GM19025 (cell line): ENCODE results near the gene SORCS3.

Experiments
- ATAC-seq: cut with Tn5 transposase; IDR thresholded peaks from one replicate; pipeline ENCODE4 v1.9.1; 2021; ENCODE audit warnings: mild to moderate bottlenecking, low read depth, moderate library complexity; ENCODE audit not compliant: unreplicated experiment

SORCS3 gene

DNA sequence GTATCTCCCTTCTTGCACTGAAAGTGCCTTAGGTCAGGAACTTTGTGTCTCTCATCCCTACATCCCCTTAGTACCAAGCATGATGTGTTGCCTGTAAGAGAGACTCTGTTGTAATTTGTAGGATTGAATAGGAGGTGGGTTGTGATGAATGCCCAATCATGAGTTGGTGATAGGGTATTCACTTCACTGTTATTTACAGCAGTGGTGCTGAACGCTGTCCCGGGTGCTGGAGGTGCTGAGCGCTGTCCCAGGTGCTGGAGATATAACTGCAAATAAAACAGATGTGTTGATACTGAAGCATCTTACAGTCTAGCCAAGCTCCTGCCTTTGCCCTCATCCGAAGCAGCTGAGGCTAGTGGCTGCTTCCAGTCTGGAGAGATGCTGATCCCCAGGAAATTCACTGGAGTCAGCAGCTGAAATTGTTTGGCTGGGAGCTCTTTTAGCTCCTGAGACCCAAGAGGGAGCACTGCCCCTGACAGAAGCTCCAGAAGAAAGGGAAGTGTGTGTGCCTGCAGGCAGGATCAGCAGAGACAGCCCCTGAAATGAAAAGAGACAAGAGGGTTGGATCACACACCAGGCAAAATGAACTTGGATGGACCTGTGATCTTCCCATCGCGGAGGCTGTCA is 183.4 kb downstream of the SORCS3 start:
- ATAC-seq: no peak

DNA sequence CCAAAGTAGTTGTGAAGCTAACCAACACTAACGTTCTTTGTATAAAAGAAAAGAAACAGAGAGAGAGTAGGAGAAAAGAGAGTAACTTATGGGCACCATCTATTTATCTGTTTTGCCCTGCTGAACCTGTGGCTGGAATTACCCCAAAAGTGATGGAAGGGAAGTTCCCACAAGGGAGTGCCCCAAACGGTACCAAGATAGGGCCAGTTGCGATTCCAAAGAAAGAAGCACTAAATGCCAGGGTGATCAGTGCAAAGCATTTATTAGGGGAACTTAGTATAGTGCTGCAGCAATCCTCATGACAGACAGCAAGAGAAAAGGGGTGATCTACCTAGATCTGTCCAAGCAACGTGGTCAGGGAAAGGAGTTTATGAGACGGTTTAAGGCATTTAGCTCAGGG is 190.2 kb downstream of the SORCS3 start:
- ATAC-seq: no peak

DNA sequence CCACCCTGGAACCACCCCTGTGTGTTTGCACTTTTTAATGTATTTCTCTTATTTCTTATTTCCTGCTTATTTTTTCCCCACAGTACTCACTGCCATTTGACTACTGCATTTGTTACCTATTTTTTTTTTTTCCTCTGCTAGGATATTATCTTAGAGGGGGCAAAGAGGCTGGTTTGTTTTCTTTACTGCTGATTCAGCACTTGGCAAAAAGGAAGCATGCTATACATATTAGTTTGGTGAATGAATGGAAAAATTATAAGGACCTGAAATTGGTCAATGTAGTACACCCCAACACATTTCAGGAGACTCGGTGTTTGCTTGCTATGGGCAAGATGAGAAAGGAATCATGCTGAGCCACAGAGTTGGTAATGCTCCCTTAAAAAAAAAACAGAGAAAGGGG is 193.5 kb downstream of the SORCS3 start:
- no peak for ATAC-seq

DNA sequence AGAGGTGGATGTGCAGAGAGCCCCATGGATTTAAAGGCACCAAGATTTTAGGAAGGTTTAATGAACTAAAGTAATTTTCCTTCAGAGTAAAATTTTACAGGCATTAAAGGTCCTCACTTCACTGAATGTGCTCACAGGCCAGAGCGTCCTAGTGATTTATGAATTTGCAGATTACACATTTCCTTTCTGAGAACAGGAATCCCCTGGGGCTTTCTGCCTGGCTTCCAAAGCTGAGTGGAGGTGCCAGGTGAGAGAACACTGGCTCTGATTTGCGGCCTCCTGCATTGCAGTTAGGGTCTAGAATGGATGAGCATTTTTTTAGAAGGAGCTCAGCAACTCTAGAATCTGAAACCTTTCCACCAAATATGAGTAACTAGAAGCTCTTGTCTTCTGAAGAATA is 194.3 kb downstream of the SORCS3 start:
- ATAC-seq: no peak

DNA sequence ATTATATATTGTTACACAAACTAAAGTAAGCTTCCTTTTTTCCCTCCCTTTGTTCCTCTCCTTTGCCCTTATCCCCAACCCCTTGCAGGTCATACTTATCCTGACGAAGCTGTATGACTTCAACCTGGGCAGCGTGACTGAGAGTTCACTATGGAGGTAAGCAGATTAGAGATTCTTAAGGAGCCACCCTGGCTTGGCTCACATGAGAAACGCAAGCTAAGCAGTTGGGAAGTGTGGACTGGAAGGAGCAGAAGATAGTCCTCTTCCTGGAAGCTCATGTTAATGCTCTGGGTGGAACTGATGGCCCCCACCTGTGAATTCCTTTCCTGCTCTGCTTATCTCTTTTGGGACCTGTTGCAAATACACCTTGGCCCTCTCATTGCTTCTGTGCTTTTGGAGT is 201.6 kb downstream of the SORCS3 start:
- no peak for ATAC-seq

DNA sequence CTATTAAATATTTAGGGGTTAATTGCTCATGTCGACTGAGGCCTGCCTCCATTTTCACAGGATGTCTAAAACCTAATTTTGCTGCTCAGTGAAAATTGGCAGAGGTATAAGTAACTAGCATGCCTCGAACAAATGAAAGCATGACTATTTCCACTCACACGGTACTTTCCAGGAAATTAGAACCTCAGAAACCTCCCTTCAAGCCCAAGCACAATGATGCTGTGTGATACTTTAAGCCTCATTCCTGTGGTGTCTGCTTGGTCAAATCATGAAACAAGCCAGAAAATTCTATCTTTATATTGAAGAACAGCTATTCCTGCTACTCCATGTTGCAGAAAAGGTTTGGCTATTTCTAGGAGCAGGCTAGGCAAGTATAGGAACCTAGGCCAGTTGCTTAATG is 203.0 kb downstream of the SORCS3 start:
- no peak for ATAC-seq

DNA sequence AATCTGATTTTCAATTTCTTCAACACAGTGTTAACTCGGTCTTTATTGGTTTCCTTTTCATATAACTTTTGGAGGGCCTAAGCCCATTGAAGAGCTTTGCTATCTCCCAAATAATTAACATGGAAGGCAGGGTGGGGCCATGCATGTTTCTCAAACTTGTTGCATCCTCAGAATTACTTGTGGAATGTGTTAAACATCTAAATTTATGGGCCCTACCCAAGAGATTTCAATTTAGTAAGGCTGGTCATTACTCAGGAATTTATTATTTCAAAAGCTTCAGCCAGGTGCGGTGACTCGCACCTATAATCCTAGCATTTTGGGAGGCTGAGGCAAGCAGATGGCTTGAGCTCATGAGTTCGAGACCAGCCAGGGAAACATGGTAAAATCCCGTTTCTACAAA is 208.9 kb downstream of the SORCS3 start:
- ATAC-seq: no peak

DNA sequence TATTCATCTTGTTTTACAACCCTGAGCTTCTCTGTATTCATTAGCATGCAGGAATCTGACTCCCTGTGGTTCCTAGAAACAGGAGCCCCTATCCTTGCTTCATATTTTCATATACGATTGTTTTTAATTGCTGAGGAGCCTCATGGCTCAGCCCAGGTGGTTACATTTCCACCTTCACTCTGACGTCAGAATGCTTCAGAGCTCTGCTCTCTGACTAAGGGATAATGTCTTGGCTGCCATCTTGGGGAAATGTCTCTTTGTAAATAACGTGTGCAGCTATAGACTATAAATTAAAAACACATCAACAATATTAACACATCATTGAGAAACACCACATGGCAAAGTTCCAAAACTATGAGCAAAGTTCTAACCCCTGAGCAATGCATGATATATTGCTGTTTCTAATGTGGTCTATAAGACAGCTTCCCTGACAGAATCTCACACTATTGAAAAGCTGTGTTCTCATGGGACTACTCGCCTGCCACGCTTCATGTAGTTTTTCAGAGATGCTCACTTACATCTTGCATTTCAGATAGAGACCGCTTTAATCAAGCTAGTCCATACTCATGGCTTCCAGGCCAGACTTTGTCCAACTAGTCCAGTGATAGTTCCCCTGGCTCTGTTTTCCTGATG is 227.0 kb downstream of the SORCS3 start:
- ATAC-seq: no peak

DNA sequence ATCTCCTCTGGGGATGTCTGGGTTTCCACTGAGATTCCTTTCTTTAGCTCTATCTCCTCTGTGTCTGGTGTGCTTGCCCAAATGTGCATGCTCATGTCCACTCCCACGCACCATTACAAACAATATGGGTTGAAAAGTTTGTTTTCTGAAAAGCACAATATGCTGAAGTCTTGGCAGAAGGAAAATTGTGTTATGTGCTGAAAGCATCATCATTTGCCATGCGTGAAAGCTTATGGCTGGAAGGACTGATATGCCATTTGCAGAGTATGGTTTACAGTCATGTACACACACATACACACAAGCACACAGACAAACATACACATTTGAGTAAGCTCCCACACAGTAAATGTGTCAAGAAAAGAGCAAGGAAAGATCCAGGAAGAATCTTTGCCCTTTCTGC is 231.6 kb downstream of the SORCS3 start:
- no peak for ATAC-seq

DNA sequence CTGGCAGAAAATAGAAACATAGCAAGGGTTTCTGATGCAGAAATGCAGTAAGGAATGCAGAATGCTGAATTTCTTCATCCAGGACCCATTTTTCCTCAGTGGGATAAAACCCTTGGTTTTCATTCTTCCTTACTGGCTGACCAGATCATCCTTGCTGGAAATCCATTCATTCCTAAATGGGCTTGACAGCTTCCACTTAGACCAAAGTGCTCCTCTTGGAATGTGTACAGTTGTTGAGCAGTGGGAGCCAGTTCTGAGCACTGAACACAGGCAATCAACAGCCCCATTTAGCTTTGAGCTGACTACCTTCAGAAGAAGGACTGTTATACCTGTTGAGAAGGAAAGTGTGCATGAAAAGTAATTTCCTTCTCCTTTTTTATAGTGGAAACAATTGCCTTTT is 232.1 kb downstream of the SORCS3 start:
- ATAC-seq: no peak

DNA sequence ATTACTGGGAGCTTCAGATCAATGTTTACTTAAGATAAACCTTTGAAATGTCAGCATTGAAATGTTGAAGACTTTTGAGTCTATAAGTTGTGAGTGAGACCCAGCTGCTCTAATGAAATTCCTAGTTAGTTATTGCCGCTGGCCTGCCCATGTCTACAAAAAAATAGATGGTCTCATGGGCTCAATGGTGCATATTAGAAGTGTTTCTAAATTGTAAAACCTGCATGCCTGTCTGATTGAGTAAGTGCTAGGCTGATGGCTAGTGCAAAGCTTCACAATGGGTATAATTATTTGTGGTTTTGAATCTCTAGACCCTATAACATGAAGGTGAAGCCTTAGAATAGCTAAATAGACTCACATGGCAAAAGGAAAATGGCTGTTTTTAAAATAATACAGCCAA is 234.5 kb downstream of the SORCS3 start:
- no peak for ATAC-seq

DNA sequence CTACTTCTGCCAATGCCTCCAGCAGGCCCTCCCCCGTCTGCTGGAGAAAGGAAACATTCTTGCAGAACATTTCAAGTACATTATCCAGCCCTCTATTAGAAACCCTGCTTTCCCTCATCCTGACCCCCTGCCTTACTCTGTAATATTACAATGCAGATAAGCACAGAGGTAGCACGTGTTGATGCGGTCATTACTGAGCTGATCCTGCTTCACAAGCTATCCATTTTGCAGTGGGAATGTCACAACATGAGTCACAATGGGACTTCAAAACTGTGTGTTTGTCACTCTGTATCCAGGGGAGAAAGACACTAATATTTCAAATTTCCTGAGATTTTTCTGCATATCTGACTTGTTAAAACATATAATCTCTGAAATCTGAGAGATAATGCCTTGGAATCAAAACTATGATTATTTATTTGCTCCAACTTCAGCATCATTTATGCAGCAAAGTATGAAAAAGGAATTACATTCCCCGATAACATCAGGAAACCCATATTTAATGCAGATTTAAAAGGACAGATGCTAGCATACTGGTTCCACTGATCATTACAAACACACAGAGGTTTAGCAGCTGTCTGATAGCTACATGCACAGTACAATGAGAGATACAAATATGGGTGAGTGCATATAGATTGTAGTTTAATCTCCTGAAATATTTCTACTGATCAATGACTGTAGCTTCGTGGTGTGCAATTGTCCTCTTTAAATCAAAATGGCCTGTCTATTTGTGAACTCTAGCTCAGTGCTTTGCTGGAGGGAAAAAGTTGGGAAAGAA is 239.7 kb downstream of the SORCS3 start:
- ATAC-seq: no peak

DNA sequence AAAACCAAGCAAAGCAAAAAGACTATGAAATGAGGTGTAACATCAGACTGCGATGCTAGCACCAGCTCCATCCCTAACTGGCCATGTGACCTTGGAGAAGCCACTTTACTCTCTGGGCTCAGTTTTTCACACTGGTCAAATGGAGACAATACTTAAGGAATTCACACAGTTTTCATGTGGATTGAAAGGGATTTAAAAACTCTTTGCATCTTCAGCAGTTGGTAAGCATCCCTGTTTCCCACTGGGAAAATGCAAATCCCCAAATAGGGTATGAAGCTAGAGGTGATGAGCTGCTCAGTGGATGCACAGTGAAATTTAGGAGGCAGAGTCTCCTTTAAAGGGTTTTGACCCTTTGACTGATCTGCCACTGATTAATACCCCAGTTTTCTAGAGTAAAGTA is 240.7 kb downstream of the SORCS3 start:
- no peak for ATAC-seq

DNA sequence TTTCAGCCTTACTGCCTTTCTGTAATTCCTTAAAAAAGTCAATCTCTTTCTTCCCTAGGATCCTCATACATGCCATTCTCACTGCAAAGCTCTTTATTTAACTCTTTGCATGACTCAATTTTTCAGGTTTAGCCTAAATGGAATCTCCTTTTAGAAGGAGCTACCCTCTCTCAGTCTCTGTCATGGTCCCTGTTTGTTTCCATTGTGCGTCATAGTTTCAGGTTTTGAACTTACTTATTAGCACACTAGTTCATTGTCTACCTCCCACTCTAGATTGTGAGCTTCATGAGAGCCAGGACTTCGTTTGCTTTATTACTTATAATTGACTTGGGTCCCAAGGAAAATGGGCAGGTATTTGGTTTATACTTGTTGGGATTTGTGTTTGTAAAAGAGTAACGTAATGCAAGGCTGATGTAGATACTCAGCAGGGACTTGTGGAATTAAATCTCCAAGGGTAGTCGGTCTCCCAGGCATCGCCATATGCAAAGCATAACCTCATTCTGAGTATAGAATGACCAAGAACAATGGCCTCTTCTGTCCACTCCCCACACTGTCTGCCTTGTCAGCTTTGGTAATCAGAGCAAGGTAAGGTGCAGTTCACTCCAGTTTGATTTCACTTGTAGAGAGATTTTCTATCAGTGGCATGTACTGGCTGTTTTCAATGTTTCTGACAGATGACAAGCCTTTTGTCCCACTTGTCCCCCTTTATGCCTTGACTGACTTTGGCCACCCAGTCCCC is 252.0 kb downstream of the SORCS3 start:
- ATAC-seq: no peak

DNA sequence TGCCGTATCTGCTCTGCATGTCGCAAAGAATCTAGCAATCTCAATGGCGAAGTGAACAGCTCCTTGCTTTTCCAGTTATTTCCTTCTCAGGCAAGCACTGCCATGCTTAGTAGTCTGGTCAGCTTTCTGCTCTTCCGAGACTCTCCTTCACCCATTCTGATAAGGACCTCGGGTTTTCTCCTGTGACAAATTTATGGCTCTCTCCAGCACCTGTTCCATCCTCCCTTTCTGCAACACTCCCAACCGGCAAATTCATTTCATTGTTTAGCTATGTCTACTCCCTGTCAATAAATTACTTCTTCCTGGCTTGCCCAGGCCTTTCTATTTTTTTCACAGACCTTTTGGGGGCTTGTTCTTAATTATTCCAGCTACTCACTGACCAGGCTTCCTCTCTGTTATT is 252.6 kb downstream of the SORCS3 start:
- no peak for ATAC-seq

DNA sequence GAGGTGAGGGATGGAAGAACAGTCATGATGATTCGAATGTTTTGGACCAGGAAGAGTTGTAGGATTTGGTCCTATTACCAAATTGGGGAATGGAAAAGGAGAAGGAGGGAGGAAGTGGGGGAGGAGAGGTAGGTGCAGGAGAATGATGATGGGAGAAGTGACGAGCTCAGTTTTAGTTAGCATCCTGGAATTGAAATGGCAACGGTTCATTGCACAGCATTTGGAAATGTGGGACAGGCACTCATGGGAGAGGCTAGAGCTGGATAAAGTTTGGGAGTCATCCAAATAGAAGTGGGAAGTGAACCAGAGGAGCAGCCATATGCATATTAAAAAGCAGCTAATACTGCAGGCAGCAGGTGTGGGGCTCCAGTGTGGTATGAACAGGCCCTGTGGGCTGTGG is 253.6 kb downstream of the SORCS3 start:
- no peak for ATAC-seq

DNA sequence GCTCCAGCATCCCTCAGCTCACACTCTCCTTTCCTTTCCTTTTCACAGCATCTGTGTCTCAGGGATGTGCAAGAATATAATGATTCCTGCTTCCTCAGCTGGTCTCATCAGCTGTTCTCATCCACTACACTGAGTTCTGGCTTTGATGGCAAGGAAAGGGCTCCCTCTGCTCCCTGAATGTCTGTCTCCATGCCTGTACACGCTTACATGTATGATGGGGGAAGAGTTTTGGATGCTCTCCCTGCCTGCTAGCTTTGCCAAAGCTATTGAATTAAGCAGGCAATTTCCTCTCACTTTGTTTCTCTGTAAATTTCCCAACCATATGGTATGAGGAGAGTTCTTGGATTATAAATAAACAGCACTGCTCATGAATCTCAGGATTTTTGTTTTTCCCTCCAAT is 254.5 kb downstream of the SORCS3 start:
- no peak for ATAC-seq

DNA sequence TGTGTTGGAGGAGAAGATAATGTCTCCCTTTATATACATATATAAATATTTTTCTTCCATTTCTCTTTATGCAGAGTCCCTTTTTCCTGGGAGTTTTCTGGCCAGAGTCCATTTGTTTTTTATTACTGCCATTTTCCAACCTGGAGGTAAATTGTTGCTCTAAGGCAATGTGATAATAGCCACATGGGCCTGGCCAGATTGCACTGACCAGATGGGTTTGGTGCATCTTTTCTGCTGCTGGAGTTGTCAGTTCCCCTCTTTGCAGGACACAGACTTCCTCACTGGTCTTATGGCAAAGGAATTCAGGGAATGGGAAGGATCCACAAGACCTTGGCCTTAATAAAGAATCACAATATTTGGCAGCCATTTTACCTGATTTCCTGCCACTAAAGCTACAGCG is 254.9 kb downstream of the SORCS3 start:
- ATAC-seq: no peak

DNA sequence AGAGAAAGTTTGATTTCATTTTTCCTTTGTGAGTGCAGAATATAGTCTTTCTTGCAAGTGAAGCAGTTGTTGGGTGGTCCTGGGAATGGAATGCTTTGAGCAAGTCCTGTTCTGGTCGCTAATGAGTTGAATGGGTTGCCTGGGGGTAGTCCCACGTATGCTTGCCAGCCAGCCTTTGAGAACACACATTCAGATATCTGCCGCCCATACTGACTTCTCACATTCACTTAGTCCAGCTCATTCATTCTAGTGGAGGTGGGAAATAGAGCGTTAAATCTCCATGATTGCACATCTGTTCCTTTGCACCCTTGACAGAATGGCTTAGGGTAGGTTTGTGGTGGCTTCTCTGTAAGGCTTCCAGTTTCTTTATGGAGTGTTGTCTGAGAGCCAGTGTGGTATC is 256.6 kb downstream of the SORCS3 start:
- no peak for ATAC-seq

DNA sequence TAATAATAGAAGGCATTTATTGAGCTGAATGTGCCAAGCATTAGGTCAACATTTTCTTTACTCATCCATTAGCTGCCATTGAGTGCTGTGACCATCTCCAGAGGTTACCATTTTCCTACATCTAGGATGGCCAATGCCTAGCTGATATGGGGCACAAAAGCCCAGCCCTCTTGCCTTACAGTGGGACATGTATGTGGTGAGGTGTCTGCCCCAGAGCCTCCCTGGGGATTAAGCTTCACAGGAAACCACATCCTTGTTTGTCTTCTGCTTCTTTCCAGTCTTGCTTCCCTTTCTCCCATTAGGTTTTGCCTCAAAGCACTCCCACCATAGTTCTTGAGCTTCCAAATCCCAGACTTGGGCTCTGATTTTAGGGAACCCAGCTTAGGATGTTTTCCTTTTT is 258.7 kb downstream of the SORCS3 start:
- no peak for ATAC-seq

DNA sequence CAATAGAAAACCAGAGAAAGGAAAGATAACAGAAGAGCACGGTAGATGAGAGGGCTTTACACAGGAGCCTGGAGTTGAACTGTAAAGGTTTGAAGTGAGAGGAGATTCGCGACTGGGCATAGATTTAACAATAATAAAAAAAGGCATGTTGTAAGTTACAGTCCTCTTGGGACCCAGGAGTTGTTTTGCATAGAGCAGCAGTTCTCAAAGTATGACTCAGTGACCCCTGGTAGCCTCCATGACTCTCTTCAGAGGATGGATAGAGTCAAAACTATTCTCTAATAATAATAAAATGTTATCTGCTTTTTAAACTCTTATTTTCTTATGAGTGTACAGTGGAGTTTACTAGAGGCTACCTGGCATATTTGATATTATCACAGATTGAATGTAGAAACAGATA is 262.3 kb downstream of the SORCS3 start:
- ATAC-seq: no peak
